SU-DHL-6 (cell line): Measurements from ENCODE around the gene PRKD2.

Experiments used
- EZH2phosphoT487 ChIP-seq: fragments of 200-600 bp; sonication (generic), shearing (Covaris generic); conservative IDR thresholded peaks from 2 replicates; pipeline ENCODE4 v1.6.1; 2018; ENCODE audit warnings: mild to moderate bottlenecking, antibody characterized with exemption, low read length, moderate library complexity, mixed read lengths
- TF ChIP-seq, protein P1 (sequence below): fragments of 200-600 bp; sonication (generic); IDR thresholded peaks from one replicate; pipeline ENCODE4 v1.5.1; 2017; ENCODE audit warnings: antibody characterized with exemption, mild to moderate bottlenecking, low read length, moderate library complexity; ENCODE audit not compliant: insufficient read depth, poor library complexity, severe bottlenecking

DNA sequence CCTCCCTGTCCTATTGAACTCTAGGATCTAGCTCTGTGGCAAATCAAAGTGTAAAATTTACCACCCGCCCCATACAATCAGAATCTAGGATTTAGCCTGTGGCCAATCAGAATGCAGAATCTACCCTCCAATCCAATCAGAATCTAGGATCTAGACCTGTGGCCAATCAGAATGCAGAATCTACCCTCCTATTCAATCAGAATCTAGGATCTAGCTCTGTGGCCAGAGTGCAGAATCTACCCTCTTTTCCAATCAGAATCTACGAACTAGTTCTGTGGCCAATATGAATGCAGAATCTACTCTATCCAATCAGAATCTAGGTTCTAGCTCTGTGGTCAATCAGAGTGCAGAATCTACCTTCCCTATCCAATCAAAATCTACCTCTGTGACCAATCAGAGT, 25.8 kb downstream of the PRKD2 start:
- TF ChIP-seq, protein P1, sequence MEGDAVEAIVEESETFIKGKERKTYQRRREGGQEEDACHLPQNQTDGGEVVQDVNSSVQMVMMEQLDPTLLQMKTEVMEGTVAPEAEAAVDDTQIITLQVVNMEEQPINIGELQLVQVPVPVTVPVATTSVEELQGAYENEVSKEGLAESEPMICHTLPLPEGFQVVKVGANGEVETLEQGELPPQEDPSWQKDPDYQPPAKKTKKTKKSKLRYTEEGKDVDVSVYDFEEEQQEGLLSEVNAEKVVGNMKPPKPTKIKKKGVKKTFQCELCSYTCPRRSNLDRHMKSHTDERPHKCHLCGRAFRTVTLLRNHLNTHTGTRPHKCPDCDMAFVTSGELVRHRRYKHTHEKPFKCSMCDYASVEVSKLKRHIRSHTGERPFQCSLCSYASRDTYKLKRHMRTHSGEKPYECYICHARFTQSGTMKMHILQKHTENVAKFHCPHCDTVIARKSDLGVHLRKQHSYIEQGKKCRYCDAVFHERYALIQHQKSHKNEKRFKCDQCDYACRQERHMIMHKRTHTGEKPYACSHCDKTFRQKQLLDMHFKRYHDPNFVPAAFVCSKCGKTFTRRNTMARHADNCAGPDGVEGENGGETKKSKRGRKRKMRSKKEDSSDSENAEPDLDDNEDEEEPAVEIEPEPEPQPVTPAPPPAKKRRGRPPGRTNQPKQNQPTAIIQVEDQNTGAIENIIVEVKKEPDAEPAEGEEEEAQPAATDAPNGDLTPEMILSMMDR, result no peak
- TF ChIP-seq EZH2phosphoT487, result no peak
